ENCODE data around the gene MRRF.

- no peak for TF ChIP-seq POLR2A (IDR thresholded peaks at IDR 0.05)
- no peak for TF ChIP-seq CTCF (IDR thresholded peaks at IDR 0.05)
Observed at GRCh38 chr9:122370303-122370702, 105.6 kb downstream of the MRRF start.
